Bronchial epithelial cell (primary cell): Measurements from ENCODE around the gene LYPD3. TPM values are rescaled to one million over a fixed set of nuclear protein-coding genes. Genes with fewer than 3 reads are reported as not detected.

Experiments
- DNase-seq: peaks from one replicate; pipeline ENCODE4 v3.0.0-alpha.2; 2010; ENCODE audit warnings: low read depth
- FAIRE-seq: peaks from 2 replicates; lab custom pipeline; 2011; peaks lifted over from hg19 to GRCh38; lab: Jason Lieb, UNC
- H3K27me3 ChIP-seq: 2 replicates; pipeline ENCODE4 v1.5.1; 2011; ENCODE audit warnings: low read length; ENCODE audit not compliant: control insufficient read depth, insufficient read depth
- H3K36me3 ChIP-seq: 2 replicates; pipeline ENCODE4 v1.5.1; 2011; ENCODE audit warnings: low read length; ENCODE audit not compliant: control insufficient read depth, insufficient read depth
- H3K4me3 ChIP-seq: 2 replicates; pipeline ENCODE4 v1.5.1; 2011; ENCODE audit warnings: mild to moderate bottlenecking, low read depth, low read length, control low read depth
- total RNA-seq: library from RNA; depleted of rRNA; stranded (reverse); fragments of >200 nt; gene quantifications from 2 replicates; pipeline ENCODE4 v1.2.1, GENCODE V29; 2014
- TF ChIP-seq, protein P1 (sequence below): IDR thresholded peaks from 2 replicates; pipeline ENCODE4 v1.5.1; 2011; ENCODE audit warnings: mild to moderate bottlenecking, moderate library complexity, low read length, control low read depth, inconsistent platforms; ENCODE audit not compliant: insufficient read depth, severe bottlenecking

LYPD3 gene
- total RNA-seq, 1 donor from 2014 or later: 6.6 TPM

DNA sequence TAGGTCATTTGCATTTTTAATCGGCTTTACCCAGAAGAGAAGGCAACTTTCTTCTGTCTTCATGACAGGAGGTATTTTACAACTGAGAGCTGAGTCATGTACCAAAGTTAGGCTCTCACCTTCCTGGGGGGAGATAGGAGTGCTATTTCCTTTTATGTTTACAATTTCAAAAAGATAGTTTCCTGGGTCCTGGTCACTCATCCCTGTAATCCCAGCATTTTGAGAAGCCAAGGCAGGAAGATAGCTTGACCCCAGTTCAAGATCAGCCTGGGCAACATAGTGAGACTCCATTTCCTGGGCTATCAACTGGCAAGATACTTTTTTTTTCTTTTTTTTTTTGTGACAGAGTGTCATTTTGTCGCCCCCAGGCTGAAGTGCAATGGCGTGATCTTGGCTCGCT is 7.6 kb downstream of the LYPD3 start:
- Histone ChIP-seq H3K4me3 (no peak overlapping the region), H3K36me3 (peaks cover 4% of the 10 kb centered on the region), H3K27me3 (no peaks in the 10 kb centered on the region)
- DNase-seq: no peak
- TF ChIP-seq, protein P1, sequence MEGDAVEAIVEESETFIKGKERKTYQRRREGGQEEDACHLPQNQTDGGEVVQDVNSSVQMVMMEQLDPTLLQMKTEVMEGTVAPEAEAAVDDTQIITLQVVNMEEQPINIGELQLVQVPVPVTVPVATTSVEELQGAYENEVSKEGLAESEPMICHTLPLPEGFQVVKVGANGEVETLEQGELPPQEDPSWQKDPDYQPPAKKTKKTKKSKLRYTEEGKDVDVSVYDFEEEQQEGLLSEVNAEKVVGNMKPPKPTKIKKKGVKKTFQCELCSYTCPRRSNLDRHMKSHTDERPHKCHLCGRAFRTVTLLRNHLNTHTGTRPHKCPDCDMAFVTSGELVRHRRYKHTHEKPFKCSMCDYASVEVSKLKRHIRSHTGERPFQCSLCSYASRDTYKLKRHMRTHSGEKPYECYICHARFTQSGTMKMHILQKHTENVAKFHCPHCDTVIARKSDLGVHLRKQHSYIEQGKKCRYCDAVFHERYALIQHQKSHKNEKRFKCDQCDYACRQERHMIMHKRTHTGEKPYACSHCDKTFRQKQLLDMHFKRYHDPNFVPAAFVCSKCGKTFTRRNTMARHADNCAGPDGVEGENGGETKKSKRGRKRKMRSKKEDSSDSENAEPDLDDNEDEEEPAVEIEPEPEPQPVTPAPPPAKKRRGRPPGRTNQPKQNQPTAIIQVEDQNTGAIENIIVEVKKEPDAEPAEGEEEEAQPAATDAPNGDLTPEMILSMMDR: no peak
- FAIRE-seq: no peak

DNA sequence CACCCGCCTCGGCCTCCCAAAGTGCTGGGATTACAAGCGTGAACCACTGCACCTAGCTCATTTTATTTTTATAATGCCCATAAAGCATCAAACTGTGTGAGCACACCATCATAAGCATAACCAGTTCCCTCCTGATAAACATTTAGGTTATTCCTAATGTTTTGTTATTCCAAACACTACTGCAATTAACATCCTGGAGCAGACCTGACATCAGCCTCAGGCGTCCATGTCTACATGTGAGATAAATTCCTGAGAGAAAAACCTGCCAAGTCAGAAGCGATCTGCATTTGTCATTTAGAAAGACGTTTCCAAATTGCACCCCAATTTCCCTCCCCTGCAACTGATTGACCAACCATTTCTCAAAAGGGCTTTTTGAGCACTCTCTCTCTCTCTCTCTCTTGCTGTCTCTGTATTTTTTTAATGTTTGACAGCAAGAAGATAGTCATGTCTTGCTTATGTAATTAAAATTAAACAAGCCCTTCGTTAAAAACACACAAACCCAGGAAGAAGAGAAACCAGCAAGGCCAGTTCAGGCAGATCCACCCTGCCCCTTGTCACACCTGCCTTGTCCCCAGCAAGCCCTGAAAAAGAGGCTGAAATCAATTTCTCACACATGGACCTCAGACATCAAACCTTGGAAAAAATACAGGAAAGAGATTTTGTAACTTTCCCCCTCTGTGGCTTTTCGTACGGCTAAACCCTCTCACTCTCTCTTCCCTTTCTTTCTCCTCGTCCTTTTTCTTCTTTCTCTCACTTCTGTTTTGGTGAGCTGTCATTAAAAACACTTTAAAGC is 9.9 kb downstream of the LYPD3 start:
- TF ChIP-seq, protein P1: no peak
- Histone ChIP-seq H3K36me3 (no peaks in the 10 kb centered on the region), H3K27me3 (no peaks in the 10 kb centered on the region), H3K4me3 (no peak overlapping the region)
- FAIRE-seq (no peak), DNase-seq (peak; percentile 30)

DNA sequence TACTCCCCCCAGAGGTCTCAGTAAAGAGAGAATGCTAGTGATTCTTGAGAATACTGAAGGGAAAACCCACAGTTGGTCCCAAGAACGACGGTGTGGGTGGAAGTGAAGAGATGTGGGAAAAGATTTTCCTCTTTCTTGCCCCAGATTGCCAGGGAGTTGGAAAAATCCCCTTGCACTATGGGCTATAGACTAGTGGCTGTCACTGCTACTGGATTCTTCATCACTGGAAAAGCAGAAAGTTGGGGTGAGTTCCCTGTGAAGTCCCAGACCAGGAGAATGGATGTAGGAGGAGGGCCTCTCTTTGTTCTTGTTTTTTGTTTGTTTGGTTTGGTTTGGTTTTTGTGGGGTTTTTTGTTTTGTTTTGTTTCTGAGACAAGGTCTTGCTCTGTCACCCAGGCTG is 11.4 kb downstream of the LYPD3 start:
- Histone ChIP-seq H3K4me3 (no peak overlapping the region), H3K36me3 (no peaks in the 10 kb centered on the region), H3K27me3 (no peaks in the 10 kb centered on the region)
- no peak for FAIRE-seq
- TF ChIP-seq, protein P1: no peak
- no peak for DNase-seq

DNA sequence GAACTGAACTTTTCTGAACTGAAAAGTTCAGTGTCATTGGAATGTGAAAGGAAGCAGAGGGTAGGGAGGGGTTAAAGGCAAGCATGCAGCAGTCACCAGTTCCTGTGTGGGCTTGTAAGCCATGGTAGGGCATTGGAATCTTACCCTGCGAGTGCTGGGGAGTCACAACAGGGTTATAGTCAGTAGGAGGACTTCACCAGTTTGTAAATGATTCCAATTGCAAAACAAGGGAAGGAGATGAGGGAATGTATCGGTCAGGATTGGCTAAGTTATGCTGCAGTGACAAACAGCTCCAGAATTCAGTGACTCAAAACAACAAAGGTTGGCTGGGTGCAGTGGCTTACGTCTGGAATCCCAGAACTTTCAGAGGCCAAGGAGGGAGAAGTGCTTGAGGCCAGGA is 12.8 kb downstream of the LYPD3 start:
- TF ChIP-seq, protein P1: no peak
- Histone ChIP-seq H3K4me3 (no peak overlapping the region), H3K36me3 (no peaks in the 10 kb centered on the region), H3K27me3 (no peaks in the 10 kb centered on the region)
- peak; percentile 92 for DNase-seq
- no peak for FAIRE-seq

DNA sequence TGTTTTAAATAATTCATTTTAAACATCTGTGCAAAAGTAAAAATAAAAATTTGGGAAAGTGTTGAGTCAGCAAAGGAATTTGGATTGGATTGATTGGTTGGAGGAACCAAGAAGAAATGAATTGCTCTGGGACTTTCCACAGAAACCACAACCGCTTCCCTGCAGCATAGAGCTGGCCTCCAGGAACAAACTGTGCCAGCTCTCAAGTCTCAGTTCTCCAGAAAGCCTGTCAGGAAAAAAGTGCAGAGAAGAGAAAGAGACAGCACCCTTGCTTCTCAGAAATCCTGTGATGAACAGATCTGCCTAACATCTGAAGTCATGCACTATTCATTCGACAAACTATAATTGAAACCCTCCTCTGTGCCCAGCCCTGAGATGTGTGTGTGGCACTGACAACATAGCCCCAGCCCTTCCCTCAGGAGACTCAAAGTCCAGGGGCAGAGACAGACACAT is 14.8 kb downstream of the LYPD3 start:
- no peaks in the 10 kb centered on the region for H3K27me3 ChIP-seq
- DNase-seq (peak; percentile 49), FAIRE-seq (no peak)
- TF ChIP-seq, protein P1: no peak
- no peak overlapping the region for H3K4me3 ChIP-seq
- no peaks in the 10 kb centered on the region for H3K36me3 ChIP-seq
